ENCODE data around the gene ISLR.
A peak's percentile ranks its signal among the peaks of the same experiment; 100 is the strongest.

Gene ISLR

DNA sequence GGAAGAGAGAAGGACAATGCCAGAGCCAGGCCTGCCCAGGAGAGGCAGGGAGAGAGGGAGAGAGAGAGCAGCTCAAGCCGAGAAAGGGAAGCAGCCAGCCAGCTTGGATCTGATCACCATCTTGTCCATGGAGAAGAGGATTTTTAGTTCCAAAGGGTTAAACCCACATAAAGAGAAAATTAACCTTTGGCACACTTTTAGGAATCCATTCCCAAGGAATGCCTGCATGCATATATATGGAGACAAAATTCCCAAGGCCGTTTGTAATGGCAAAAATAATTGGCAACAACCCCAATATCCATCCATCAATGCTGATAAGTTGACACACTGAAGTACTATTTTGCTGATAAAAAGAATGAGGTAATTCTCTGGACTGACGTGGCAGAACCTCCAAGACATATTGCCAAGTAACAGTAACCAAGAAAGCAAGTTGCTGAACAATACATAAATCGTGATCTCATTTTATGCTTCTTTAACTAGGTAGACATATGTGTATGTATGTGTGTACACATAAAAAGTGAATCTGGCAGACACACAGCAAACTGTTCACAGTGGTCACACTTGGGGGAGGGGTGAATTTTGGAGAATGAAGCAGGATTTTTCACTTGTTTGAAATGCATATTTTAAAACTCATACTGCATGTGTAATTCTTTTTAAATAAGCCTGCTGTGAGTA lies 36.6 kb downstream of the ISLR start:
- Histone ChIP-seq H3K4me3 (ENCODE audit: low read depth, low read length) (no peak overlapping the region), H3K27me3 (ENCODE audit: insufficient read depth, low read depth, severe bottlenecking) (no peaks in the 10 kb centered on the region), H3K9me3 (ENCODE audit: severe bottlenecking) (no peaks in the 10 kb centered on the region), H3K27ac (peak overlapping the region; percentile 91), H3K36me3 (peaks cover 36% of the 10 kb centered on the region)
- no peak for DNase-seq
- TF ChIP-seq, protein P1, sequence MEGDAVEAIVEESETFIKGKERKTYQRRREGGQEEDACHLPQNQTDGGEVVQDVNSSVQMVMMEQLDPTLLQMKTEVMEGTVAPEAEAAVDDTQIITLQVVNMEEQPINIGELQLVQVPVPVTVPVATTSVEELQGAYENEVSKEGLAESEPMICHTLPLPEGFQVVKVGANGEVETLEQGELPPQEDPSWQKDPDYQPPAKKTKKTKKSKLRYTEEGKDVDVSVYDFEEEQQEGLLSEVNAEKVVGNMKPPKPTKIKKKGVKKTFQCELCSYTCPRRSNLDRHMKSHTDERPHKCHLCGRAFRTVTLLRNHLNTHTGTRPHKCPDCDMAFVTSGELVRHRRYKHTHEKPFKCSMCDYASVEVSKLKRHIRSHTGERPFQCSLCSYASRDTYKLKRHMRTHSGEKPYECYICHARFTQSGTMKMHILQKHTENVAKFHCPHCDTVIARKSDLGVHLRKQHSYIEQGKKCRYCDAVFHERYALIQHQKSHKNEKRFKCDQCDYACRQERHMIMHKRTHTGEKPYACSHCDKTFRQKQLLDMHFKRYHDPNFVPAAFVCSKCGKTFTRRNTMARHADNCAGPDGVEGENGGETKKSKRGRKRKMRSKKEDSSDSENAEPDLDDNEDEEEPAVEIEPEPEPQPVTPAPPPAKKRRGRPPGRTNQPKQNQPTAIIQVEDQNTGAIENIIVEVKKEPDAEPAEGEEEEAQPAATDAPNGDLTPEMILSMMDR (IDR thresholded peaks at IDR 0.05; ENCODE audit: low read depth, low read length), result no peak

DNA sequence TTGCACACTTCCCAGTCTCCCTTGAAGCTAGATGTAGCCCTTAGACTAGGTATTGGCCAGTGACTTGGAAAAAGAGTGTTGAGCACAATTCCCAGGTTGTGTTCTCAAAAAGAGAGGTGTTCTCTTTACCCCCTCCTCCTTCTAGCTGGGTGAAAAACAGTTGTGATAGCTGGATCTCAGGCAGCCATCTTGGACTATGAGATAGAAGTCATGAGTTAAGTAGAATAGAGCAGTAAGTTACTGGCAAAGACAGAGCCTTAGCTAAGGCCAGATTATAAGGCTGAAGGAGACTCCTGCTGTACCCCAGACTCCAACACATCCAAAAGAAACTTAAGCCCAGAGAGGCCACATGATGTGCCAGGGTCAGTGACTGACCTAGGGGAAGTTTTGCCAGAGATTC lies 37.2 kb downstream of the ISLR start:
- Histone ChIP-seq H3K27me3 (ENCODE audit: insufficient read depth, low read depth, severe bottlenecking) (no peaks in the 10 kb centered on the region), H3K27ac (no peak overlapping the region), H3K9me3 (ENCODE audit: severe bottlenecking) (no peaks in the 10 kb centered on the region), H3K4me3 (ENCODE audit: low read depth, low read length) (no peak overlapping the region), H3K36me3 (peaks cover 36% of the 10 kb centered on the region)
- TF ChIP-seq, protein P1 (IDR thresholded peaks at IDR 0.05; ENCODE audit: low read depth, low read length), result no peak
- no peak for DNase-seq

DNA sequence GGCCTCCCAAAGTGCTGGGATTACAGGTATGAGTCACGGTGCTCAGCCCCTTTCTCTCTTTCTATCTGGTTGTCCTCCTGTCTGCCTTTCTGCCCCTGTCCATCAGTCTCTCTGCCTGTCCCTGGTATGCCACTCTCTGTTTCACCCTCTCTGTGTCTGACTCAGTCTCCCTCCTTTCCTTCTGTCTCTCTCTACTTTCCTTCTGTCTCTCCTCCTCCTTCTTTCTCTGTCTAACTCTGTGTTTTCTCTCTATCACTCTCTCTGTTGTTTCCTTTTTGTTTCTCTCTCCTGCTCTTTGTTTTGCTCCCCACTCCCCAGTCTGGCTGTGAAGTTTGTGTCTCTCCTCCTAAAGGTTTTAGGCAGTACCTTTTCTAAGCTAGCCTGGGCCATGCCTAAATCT lies 38.1 kb downstream of the ISLR start:
- Histone ChIP-seq H3K36me3 (peaks cover 36% of the 10 kb centered on the region), H3K27ac (peak overlapping the region; percentile 47), H3K27me3 (ENCODE audit: insufficient read depth, low read depth, severe bottlenecking) (no peaks in the 10 kb centered on the region), H3K9me3 (ENCODE audit: severe bottlenecking) (no peaks in the 10 kb centered on the region), H3K4me3 (ENCODE audit: low read depth, low read length) (no peak overlapping the region)
- TF ChIP-seq, protein P1 (IDR thresholded peaks at IDR 0.05; ENCODE audit: low read depth, low read length), result no peak
- DNase-seq, result no peak

DNA sequence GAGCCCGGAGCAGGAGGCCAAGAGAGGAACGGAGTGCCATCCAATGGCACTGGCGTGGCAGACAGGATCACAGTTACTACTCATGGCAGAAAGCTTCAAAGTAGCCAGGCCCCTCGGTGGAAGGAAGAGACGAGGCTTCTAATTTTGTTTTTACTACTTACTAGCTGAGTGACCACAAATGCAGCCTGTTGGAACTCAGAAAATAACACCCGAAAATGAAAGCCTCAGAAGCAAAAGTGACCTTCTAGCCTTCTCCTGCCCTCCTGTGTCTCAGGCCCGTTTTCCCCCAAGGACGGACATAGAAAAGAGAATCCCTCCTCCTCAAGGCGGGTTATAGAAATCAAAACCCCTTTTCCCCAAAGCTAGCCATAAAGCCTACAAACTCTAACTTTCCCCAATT lies 39.0 kb downstream of the ISLR start:
- H3K4me3 ChIP-seq (ENCODE audit: low read depth, low read length), result no peak overlapping the region
- peak overlapping the region; percentile 47 for H3K27ac ChIP-seq
- TF ChIP-seq, protein P1 (IDR thresholded peaks at IDR 0.05; ENCODE audit: low read depth, low read length), result no peak
- no peaks in the 10 kb centered on the region for H3K27me3 ChIP-seq (ENCODE audit: insufficient read depth, low read depth, severe bottlenecking)
- H3K9me3 ChIP-seq (ENCODE audit: severe bottlenecking), result no peaks in the 10 kb centered on the region
- no peak for DNase-seq
- peaks cover 34% of the 10 kb centered on the region for H3K36me3 ChIP-seq

DNA sequence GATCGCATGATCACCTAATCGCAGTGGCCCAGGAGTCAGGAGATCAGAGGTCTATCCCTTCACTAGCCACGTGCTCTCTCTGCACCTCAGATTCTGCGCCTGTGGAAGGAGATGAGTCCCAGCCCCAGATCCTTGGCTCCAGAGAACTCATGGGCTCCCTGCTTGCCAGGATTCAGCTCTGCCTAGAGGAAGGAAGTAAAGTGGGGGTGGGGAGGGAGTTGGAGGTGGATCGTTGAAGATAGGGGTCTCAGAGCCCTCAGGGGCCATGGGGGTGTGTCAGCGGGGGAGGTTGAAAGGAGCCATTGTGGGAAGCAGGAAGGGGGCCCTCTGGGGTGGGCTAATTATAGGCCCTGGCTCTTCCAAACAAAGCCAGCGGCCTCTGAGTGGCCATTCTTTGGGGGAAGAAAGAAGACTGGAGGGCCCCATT lies 40.4 kb downstream of the ISLR start:
- Histone ChIP-seq H3K36me3 (peaks cover 27% of the 10 kb centered on the region), H3K4me3 (ENCODE audit: low read depth, low read length) (no peak overlapping the region), H3K27me3 (ENCODE audit: insufficient read depth, low read depth, severe bottlenecking) (no peaks in the 10 kb centered on the region), H3K9me3 (ENCODE audit: severe bottlenecking) (no peaks in the 10 kb centered on the region), H3K27ac (no peak overlapping the region; the same call in 1 of the 2 replicates)
- TF ChIP-seq, protein P1 (IDR thresholded peaks at IDR 0.05; ENCODE audit: low read depth, low read length), result no peak
- DNase-seq, result no peak

Data from WERI-Rb-1 (cell line).